ENCODE measurements around the gene FGFR2.

DNA sequence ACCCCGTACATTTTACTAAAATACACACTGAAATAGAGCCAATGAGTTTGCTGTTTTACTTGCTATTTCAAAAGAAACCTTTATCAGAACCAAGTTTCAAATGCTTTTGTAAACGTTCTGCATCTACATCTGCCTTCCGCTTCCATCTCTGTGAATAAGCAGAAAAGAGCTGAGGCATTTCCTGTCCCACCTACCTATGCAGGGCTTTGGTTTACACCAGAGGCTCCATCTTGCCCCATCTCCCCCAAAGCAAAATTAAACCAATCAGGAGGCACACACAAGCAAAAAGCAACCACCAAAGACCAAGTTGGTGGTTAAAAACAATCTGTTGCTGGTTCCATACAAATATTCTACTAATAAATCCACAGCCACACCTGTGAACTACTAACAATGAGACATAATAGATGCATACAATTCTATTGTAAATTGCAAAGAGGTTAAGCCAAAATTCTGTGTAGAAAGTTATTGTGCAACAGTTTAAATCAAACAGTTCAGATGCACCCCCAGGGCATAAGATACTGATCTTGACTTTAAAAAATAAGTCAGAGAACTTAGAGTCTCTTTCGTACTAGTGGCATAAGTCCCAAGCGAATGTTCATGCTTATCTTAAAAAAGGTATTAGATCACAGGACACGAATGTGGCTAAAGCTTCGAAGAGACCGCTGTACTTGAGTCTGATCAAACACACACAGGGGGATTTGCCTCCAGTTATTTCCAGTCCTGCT is 83.9 kb downstream of the FGFR2 start:
- TF ChIP-seq CTCF (IDR thresholded peaks at IDR 0.05) (no peak), POLR2A (IDR thresholded peaks at IDR 0.05) (no peak)
